ENCODE measurements around the gene KIF18A. TPM values are rescaled to one million over a fixed set of nuclear protein-coding genes. Genes with fewer than 3 reads are reported as not detected.
"Not testable (repeated sequence)": the region's sequence is repeated elsewhere in the genome, so short reads cannot be mapped to it uniquely, and the experiment has no call there.

KIF18A gene
- total RNA-seq, 4 donors from 2014 or later, result 1.7 to 9.1 (median 3.6) TPM

DNA sequence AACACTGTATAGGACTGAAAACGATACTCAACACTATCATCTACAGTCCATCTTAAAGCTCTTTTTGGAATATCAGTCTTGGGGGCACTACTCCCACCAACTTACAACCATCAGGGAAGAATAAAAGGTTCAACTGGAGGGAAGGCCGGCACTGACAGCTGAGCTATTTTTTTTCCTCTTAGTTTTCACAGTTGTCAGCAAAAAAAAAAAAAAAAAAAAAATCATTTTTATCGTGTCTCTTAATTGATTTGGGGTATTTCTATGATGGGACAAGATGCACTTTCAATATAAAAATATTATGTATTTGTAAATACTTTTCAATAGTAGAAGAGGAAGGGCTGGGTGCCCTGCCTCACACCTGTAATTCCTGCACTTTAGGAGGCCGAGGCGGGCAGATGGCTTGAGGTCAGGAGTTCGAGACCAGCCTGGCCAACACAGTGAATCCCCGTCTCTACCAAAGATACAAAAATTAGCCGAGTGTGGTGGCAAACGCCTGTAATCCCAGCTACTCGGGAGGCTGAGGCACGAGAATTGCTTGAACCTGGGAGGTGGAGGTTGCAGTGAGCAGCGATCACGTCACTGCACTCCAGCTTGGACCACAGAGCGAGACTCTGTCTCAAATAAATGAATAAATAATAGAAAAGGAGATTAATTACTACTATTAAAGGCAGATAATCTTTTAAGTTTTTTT is 1.5 kb downstream of the KIF18A start:
- DNase-seq, result no peak
- H3K27me3 ChIP-seq, result no peaks in the 10 kb centered on the region
- H3K4me3 ChIP-seq, result peak overlapping the region in 1 of 4 donors; percentile 69
- TF ChIP-seq, protein P1, sequence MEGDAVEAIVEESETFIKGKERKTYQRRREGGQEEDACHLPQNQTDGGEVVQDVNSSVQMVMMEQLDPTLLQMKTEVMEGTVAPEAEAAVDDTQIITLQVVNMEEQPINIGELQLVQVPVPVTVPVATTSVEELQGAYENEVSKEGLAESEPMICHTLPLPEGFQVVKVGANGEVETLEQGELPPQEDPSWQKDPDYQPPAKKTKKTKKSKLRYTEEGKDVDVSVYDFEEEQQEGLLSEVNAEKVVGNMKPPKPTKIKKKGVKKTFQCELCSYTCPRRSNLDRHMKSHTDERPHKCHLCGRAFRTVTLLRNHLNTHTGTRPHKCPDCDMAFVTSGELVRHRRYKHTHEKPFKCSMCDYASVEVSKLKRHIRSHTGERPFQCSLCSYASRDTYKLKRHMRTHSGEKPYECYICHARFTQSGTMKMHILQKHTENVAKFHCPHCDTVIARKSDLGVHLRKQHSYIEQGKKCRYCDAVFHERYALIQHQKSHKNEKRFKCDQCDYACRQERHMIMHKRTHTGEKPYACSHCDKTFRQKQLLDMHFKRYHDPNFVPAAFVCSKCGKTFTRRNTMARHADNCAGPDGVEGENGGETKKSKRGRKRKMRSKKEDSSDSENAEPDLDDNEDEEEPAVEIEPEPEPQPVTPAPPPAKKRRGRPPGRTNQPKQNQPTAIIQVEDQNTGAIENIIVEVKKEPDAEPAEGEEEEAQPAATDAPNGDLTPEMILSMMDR (IDR thresholded peaks at IDR 0.05), result no peak
- TF ChIP-seq POLR2A (IDR thresholded peaks at IDR 0.05), result no peak
- no peaks in the 10 kb centered on the region for H3K36me3 ChIP-seq
- peaks cover 0 to 47% (median 14%) of the 10 kb centered on the region in 3 donors for H3K4me1 ChIP-seq
- WGBS, 2 donors, result 74 to 86% methylated on average over 13 to 14 of the region's 14 CpGs
- no peaks in the 10 kb centered on the region for H3K9me3 ChIP-seq
- no peak overlapping the region for H3K27ac ChIP-seq
- intact Hi-C loops (cut with DNase I), result no loop called here

DNA sequence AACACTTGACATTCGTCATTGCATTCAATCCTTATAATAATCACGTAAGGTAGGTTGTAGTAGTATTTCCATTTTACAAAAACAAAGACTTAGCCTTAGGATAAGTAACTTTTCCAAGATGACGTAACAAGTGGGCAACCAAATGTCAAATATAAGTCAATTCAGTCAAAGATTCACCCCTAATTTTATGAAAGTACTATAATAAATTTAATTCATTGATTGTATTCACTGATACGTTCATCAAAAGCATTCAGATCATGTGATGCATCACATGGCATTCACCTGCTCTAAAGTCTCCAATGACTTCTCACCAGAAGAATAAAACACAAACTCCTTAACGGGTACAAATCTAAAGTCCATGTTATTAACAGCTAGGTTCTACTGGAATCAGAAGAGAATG is 2.1 kb downstream of the KIF18A start:
- DNase-seq, result no peak
- H3K27ac ChIP-seq, result no peak overlapping the region
- no peaks in the 10 kb centered on the region for H3K9me3 ChIP-seq
- peaks cover 0 to 41% (median 10%) of the 10 kb centered on the region in 3 donors for H3K4me1 ChIP-seq
- 68 to 73% methylated on average over 5 of the region's 5 CpGs for whole genome bisulfite sequencing, 2 donors
- H3K36me3 ChIP-seq, result no peaks in the 10 kb centered on the region
- no peaks in the 10 kb centered on the region for H3K27me3 ChIP-seq
- no peak overlapping the region for H3K4me3 ChIP-seq
- TF ChIP-seq, protein P1 (IDR thresholded peaks at IDR 0.05), result no peak
- TF ChIP-seq POLR2A (IDR thresholded peaks at IDR 0.05), result no peak
- intact Hi-C loops (cut with DNase I), result no loop called here

DNA sequence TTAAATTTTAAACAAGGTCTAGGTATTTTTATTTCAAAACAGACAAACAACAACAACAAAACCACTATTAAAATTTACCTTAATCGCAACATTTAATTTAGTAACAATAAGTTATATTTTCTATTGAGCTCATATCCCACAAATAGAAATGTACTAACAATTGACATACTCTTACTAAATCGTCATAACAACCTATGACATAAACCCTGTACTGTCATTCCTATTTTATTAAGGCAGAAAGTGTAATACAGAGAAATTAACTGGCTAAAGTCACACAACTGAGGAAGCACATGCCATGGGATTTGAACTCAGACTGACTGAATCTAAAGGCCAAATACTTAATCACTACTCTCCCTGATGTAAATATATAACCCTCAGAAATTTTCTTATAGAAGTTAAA is 3.0 kb downstream of the KIF18A start:
- no peak for DNase-seq
- Histone ChIP-seq H3K27ac (no peak overlapping the region), H3K9me3 (no peaks in the 10 kb centered on the region), H3K4me1 (peaks cover 0 to 38% (median 9%) of the 10 kb centered on the region in 3 donors), H3K27me3 (no peaks in the 10 kb centered on the region), H3K36me3 (no peaks in the 10 kb centered on the region), H3K4me3 (no peak overlapping the region)
- TF ChIP-seq POLR2A (IDR thresholded peaks at IDR 0.05), result no peak
- TF ChIP-seq, protein P1 (IDR thresholded peaks at IDR 0.05), result no peak
- intact Hi-C loops (cut with DNase I), result no loop called here
- WGBS, 2 donors, result 83 to 88% methylated on average over 2 of the region's 2 CpGs

DNA sequence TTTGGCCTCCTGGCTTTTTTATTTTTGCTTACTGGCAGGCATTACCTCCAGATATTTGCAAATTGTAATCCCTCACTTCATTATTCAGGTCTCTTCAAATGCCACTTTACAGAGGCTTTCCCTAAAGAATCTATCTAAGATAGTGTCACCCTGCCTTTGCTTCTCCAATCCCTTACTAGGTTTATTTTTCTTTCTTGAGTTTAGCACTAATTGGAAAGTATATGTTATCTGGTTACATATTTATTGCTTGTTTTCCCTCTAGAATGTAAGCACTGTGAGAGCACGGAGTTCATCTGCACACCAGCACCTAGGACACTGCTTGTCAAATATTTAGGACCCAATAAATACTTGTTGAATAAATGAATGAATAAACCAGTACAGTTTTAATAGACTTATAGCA is 3.5 kb downstream of the KIF18A start:
- no peaks in the 10 kb centered on the region for H3K9me3 ChIP-seq
- H3K4me3 ChIP-seq, result no peak overlapping the region
- DNase-seq, result no peak
- TF ChIP-seq, protein P1 (IDR thresholded peaks at IDR 0.05), result no peak
- TF ChIP-seq POLR2A (IDR thresholded peaks at IDR 0.05), result no peak
- H3K36me3 ChIP-seq, result no peaks in the 10 kb centered on the region
- no peak overlapping the region for H3K27ac ChIP-seq
- intact Hi-C loops (cut with DNase I), result no loop called here
- H3K4me1 ChIP-seq, result peaks cover 0 to 32% (median 8%) of the 10 kb centered on the region in 3 donors
- H3K27me3 ChIP-seq, result no peaks in the 10 kb centered on the region
- WGBS, 2 donors, result 100% methylated on average over 1 of the region's 1 CpG

DNA sequence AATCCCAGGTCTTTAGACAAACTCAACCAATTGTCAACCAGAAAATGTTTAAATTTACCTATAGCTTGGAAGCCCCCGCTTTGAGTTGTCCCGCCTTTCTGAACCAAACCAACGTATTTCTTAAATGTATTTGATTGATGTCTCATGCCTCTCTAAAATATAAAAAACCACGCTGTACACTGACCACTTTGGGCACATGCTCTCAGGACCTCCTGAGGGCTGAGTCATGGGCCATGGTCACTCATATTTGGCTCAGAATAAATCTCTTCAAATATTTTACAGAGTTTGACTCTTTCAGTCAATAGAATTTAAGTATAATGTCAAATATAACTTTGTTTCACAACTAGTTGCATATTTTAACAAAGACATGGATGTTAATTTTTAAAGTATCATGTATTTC is 5.7 kb downstream of the KIF18A start:
- intact Hi-C loops (cut with DNase I); H3K27ac ChIP-seq; H3K4me3 ChIP-seq; H3K9me3 ChIP-seq; H3K27me3 ChIP-seq; H3K36me3 ChIP-seq; DNase-seq: not testable (repeated sequence)
- WGBS, 2 donors, result 92 to 93% methylated on average over 4 of the region's 4 CpGs
- peaks cover 0 to 18% (median 0%) of the 10 kb centered on the region in 3 donors for H3K4me1 ChIP-seq
